K562 (cell line): ENCODE measurements around the gene SKAP1.

Source experiments
- CBFB ChIP-seq: sonication (generic); formaldehyde crosslinking; IDR thresholded peaks from 2 replicates; pipeline ENCODE4 v1.4.0; 2020; ENCODE audit warnings: mild to moderate bottlenecking, missing genetic modification reagents
- CTCF ChIP-seq, 3 experiments: IDR thresholded peaks in 2 of 3; conservative IDR thresholded peaks in 1 of 3; 2 replicates each; pipeline ENCODE4 v1.5.1; 2011 to 2012; ENCODE audit warnings: low read length in 3 of 3, mild to moderate bottlenecking in 3 of 3, control low read depth in 2 of 3, improper control_type of control experiment in 1 of 3, inconsistent platforms in 1 of 3, low read depth in 1 of 3, mixed read lengths in 1 of 3, moderate library complexity in 1 of 3; ENCODE audit not compliant: insufficient read depth in 2 of 3
- HOXB6 ChIP-seq: fragments of 250-450 bp; sonication (Bioruptor Pico); IDR thresholded peaks from 2 replicates; pipeline ENCODE4 v1.5.1; 2022; ENCODE audit warnings: mild to moderate bottlenecking, borderline replicate concordance
- KLF10 ChIP-seq: fragments of 250-450 bp; sonication (Bioruptor Pico); IDR thresholded peaks from 2 replicates; pipeline ENCODE4 v1.6.1; 2021; ENCODE audit warnings: matching md5 sums
- MAX ChIP-seq: sonication (generic); formaldehyde crosslinking; IDR thresholded peaks from 2 replicates; pipeline ENCODE4 v1.9.0; 2022; ENCODE audit warnings: mild to moderate bottlenecking, missing genetic modification reagents
- TCF7 ChIP-seq: sonication (generic); IDR thresholded peaks from 2 replicates; pipeline ENCODE4 v1.6.1; 2016; ENCODE audit warnings: antibody characterized with exemption, borderline replicate concordance
- YY1 ChIP-seq, 3 experiments: IDR thresholded peaks; 2 replicates each; pipeline ENCODE4 v1.6.1; 2011; ENCODE audit warnings: low read length in 2 of 3, mild to moderate bottlenecking in 2 of 3, moderate library complexity in 2 of 3, borderline replicate concordance in 1 of 3, control low read depth in 1 of 3, low read depth in 1 of 3; ENCODE audit not compliant: insufficient read depth in 3 of 3, insufficient replicate concordance in 2 of 3, control insufficient read depth in 1 of 3, insufficient read length in 1 of 3; ENCODE audit errors: extremely low read depth in 1 of 3
- ZNF717 ChIP-seq: fragments of 250-450 bp; sonication (Bioruptor Pico); IDR thresholded peaks from 2 replicates; pipeline ENCODE4 v1.5.0; 2021
- TF ChIP-seq, protein P1 (sequence below): fragments of 250-450 bp; sonication (Bioruptor Pico); IDR thresholded peaks from 2 replicates; pipeline ENCODE4 v1.5.0; 2020; ENCODE audit warnings: mild to moderate bottlenecking, borderline replicate concordance
- TF ChIP-seq, protein P2 (sequence below): fragments of 250-450 bp; sonication (Bioruptor Pico); IDR thresholded peaks from 2 replicates; pipeline ENCODE4 v1.4.0; 2020; ENCODE audit warnings: mild to moderate bottlenecking, moderate library complexity

- no peak for TF ChIP-seq TCF7
- no peak for TF ChIP-seq HOXB6 (CRISPR knock-in tag)
- TF ChIP-seq CTCF (IDR thresholded peaks at IDR 0.05 in 2 of 3, conservative IDR thresholded peaks at IDR 0.05 in 1 of 3; ENCODE audit: insufficient read depth in 2 of 3, low read depth in 1 of 3, low read length in 3 of 3), result no peak
- no peak for TF ChIP-seq KLF10 (CRISPR knock-in tag)
- TF ChIP-seq ZNF717 (CRISPR knock-in tag), result no peak
- TF ChIP-seq, protein P1, sequence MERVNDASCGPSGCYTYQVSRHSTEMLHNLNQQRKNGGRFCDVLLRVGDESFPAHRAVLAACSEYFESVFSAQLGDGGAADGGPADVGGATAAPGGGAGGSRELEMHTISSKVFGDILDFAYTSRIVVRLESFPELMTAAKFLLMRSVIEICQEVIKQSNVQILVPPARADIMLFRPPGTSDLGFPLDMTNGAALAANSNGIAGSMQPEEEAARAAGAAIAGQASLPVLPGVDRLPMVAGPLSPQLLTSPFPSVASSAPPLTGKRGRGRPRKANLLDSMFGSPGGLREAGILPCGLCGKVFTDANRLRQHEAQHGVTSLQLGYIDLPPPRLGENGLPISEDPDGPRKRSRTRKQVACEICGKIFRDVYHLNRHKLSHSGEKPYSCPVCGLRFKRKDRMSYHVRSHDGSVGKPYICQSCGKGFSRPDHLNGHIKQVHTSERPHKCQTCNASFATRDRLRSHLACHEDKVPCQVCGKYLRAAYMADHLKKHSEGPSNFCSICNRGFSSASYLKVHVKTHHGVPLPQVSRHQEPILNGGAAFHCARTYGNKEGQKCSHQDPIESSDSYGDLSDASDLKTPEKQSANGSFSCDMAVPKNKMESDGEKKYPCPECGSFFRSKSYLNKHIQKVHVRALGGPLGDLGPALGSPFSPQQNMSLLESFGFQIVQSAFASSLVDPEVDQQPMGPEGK (CRISPR knock-in tag), result no peak
- TF ChIP-seq CBFB (CRISPR knock-in tag), result no peak
- TF ChIP-seq MAX (CRISPR knock-in tag), result no peak
- no peak for TF ChIP-seq YY1 (IDR thresholded peaks at IDR 0.05; ENCODE audit: borderline replicate concordance in 1 of 3, control insufficient read depth in 1 of 3, extremely low read depth in 1 of 3, insufficient read depth in 3 of 3, insufficient read length in 1 of 3, insufficient replicate concordance in 2 of 3, low read depth in 1 of 3, low read length in 2 of 3)
- TF ChIP-seq, protein P2, sequence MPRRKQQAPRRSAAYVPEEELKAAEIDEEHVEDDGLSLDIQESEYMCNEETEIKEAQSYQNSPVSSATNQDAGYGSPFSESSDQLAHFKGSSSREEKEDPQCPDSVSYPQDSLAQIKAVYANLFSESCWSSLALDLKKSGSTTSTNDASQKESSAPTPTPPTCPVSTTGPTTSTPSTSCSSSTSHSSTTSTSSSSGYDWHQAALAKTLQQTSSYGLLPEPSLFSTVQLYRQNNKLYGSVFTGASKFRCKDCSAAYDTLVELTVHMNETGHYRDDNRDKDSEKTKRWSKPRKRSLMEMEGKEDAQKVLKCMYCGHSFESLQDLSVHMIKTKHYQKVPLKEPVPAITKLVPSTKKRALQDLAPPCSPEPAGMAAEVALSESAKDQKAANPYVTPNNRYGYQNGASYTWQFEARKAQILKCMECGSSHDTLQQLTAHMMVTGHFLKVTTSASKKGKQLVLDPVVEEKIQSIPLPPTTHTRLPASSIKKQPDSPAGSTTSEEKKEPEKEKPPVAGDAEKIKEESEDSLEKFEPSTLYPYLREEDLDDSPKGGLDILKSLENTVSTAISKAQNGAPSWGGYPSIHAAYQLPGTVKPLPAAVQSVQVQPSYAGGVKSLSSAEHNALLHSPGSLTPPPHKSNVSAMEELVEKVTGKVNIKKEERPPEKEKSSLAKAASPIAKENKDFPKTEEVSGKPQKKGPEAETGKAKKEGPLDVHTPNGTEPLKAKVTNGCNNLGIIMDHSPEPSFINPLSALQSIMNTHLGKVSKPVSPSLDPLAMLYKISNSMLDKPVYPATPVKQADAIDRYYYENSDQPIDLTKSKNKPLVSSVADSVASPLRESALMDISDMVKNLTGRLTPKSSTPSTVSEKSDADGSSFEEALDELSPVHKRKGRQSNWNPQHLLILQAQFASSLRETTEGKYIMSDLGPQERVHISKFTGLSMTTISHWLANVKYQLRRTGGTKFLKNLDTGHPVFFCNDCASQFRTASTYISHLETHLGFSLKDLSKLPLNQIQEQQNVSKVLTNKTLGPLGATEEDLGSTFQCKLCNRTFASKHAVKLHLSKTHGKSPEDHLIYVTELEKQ (CRISPR knock-in tag), result no peak
These were observed 188.1 kb downstream of the SKAP1 start for GRCh38 chr17:48241770-48242497.
